K562 (cell line): Measurements from ENCODE around the gene DENND1A. TPM values are rescaled to one million over a fixed set of nuclear protein-coding genes. Genes with fewer than 3 reads are reported as not detected.
A peak's percentile ranks its signal among the peaks of the same experiment; 100 is the strongest.
"Not testable (repeated sequence)": the region's sequence is repeated elsewhere in the genome, so short reads cannot be mapped to it uniquely, and the experiment has no call there.

Experiments
- ATAC-seq: fragments of 200-7000 bp; cut with Tn5 transposase; 3 replicates; pipeline ENCODE4 v1.9.1; 2020; ENCODE audit warnings: moderate library complexity
- BruUV-seq: library from RNA; stranded (reverse); fragments of 400-500 nt; replicated peaks from 2 replicates; lab custom pipeline; 2021; lab: Mats Ljungman, UMichigan
- CTCF ChIA-PET: fragments of 300-600 bp; formaldehyde crosslinking; extraction: SDS; loops from one replicate; lab custom pipeline; 2021; ENCODE audit warnings: low intra/inter-chr PET ratio; lab: Yijun Ruan, JAX
- POLR2A ChIA-PET: fragments of 300-600, 350-650 bp; sonication (Branson Sonifier 250); formaldehyde crosslinking; extraction: SDS; loops from one replicate; lab custom pipeline; 2021; ENCODE audit warnings: antibody characterized with exemption, inconsistent platforms; lab: Yijun Ruan, JAX
- DNase-seq, 4 experiments: peaks; one replicate each; pipeline versions ENCODE4 v3.0.0 to v3.0.0-alpha.2; 2011 to 2018; ENCODE audit warnings: low spot score in 3 of 4, mixed read lengths in 3 of 4; ENCODE audit errors: extremely low read depth in 1 of 4
- FAIRE-seq: peaks from 2 replicates; lab custom pipeline; 2011; peaks lifted over from hg19 to GRCh38; lab: Jason Lieb, UNC
- H2AFZ ChIP-seq: 2 replicates; pipeline ENCODE4 v1.6.0; 2011; ENCODE audit warnings: low read depth, low read length, control low read depth, inconsistent platforms
- H3K27ac ChIP-seq: fragments of 200-600 bp; 3 replicates; pipeline ENCODE4 v1.8.0; 2011; ENCODE audit warnings: low read depth, mild to moderate bottlenecking, control low read depth, inconsistent platforms, low read length, moderate library complexity, mixed read lengths; ENCODE audit errors: extremely low read depth
- H3K27me3 ChIP-seq, 2 experiments: fragments of 300-600 bp in 1 of 2; 2 replicates in 1 of 2; 3 replicates in 1 of 2; pipeline versions ENCODE4 v1.6.0 to v1.8.0; 2011; ENCODE audit warnings: inconsistent platforms in 2 of 2, low read length in 2 of 2, mild to moderate bottlenecking in 1 of 2, mixed read lengths in 1 of 2, moderate library complexity in 1 of 2; ENCODE audit not compliant: control insufficient read depth in 2 of 2, insufficient read depth in 2 of 2
- H3K36me3 ChIP-seq: fragments of 300-600 bp; 3 replicates; pipeline ENCODE4 v1.8.0; 2011; ENCODE audit warnings: mild to moderate bottlenecking, low read length, inconsistent platforms; ENCODE audit not compliant: control insufficient read depth, insufficient read depth
- H3K4me1 ChIP-seq, 2 experiments: fragments of 200-600 bp in 1 of 2; replicated peaks in 1 of 2; 2 replicates in 1 of 2; 3 replicates in 1 of 2; pipeline versions ENCODE4 v1.5.1 to v1.8.0; 2011; ENCODE audit warnings: inconsistent platforms in 2 of 2, low read length in 2 of 2, mild to moderate bottlenecking in 1 of 2, mixed read lengths in 1 of 2, moderate library complexity in 1 of 2; ENCODE audit not compliant: control insufficient read depth in 2 of 2, insufficient read depth in 2 of 2
- H3K4me2 ChIP-seq: 2 replicates; pipeline ENCODE4 v1.6.1; 2011; ENCODE audit warnings: low read length, control low read depth, inconsistent platforms, mixed read lengths; ENCODE audit not compliant: insufficient read depth
- H3K4me3 ChIP-seq: fragments of 200-600 bp; sonication (generic), shearing (Covaris generic); 2 replicates; pipeline ENCODE4 v1.5.1; 2016; ENCODE audit warnings: control low read depth, inconsistent platforms
- H3K79me2 ChIP-seq: fragments of 200-600 bp; 3 replicates; pipeline ENCODE4 v1.8.0; 2011; ENCODE audit warnings: low read length, inconsistent platforms; ENCODE audit not compliant: control insufficient read depth, insufficient read depth
- H3K9ac ChIP-seq, 2 experiments: 2 replicates each; pipeline versions ENCODE4 v1.6.0 to v1.6.1; 2011; ENCODE audit warnings: low read depth in 2 of 2, low read length in 2 of 2, control low read depth in 1 of 2, inconsistent platforms in 1 of 2, mild to moderate bottlenecking in 1 of 2, mixed read lengths in 1 of 2; ENCODE audit not compliant: insufficient read depth in 1 of 2
- H3K9me1 ChIP-seq: one replicate; pipeline ENCODE4 v1.6.0; 2011; ENCODE audit warnings: inconsistent platforms, mild to moderate bottlenecking, low read length, moderate library complexity; ENCODE audit not compliant: control insufficient read depth, insufficient read depth
- H3K9me3 ChIP-seq: replicated peaks from 2 replicates; pipeline ENCODE4 v1.5.1; 2011; ENCODE audit warnings: low read depth, low read length, inconsistent platforms; ENCODE audit not compliant: control insufficient read depth, insufficient read depth
- H4K20me1 ChIP-seq: replicated peaks from 2 replicates; pipeline ENCODE4 v1.6.1; 2011; ENCODE audit warnings: low read length, inconsistent platforms, mixed read lengths; ENCODE audit not compliant: control insufficient read depth, insufficient read depth
- C11orf30 ChIP-seq: fragments of 450-650 bp; IDR thresholded peaks from 2 replicates; pipeline ENCODE4 v1.6.1; 2016; ENCODE audit warnings: low read depth, mild to moderate bottlenecking
- KDM1A ChIP-seq, 2 experiments: fragments of 450-650 bp; IDR thresholded peaks; 2 replicates each; pipeline ENCODE4 v1.6.1; 2016; ENCODE audit warnings: mild to moderate bottlenecking in 2 of 2
- MAFG ChIP-seq: fragments of 450-650 bp; conservative IDR thresholded peaks from 2 replicates; pipeline ENCODE4 v1.6.1; 2016; ENCODE audit warnings: missing genetic modification characterization, missing compliant biosample characterization
- NFE2 ChIP-seq: IDR thresholded peaks from 2 replicates; pipeline ENCODE4 v1.6.1; 2014; ENCODE audit warnings: antibody characterized with exemption, low read depth
- ZNF316 ChIP-seq: fragments of 450-650 bp; IDR thresholded peaks from 2 replicates; pipeline ENCODE4 v1.6.1; 2016
- WGBS: fragments of 100-300 bp; shearing (Covaris generic); methylation state at CpG from one replicate; pipeline ENCODE4 v1.1.6; 2016; ENCODE audit warnings: low coverage, mixed read lengths; ENCODE audit not compliant: insufficient coverage; ENCODE audit errors: missing lambda C conversion rate; 5-methylcytosine and 5-hydroxymethylcytosine counted together
- in situ Hi-C: fragments of 300-500 bp; cut with MboI; formaldehyde crosslinking; loops from 4 replicates; pipeline ENCODE4 v1.15.0; 2018; ENCODE audit warnings: inconsistent platforms, mixed read lengths
- intact Hi-C: fragments of 100-400 bp; cut with micrococcal nuclease; formaldehyde crosslinking; loops from 2 replicates; pipeline ENCODE4 v1.14.2; 2022
- polyA plus RNA-seq, 8 experiments: library from polyadenylated mRNA; depleted of rRNA in 4 of 8; stranded (reverse) in 5 of 8; unstranded in 3 of 8; fragments of >200 nt; fragmentation: Nextera tagmentation in 2 of 8; fragmentation: Illumina TruSeq in 1 of 8; extraction: Ambion mirVana in 2 of 8; extraction: Trizol in 1 of 8; gene quantifications; 2 replicates each; pipeline versions ENCODE4 v1.2.1 to v1.2.3, GENCODE V29; 2011 to 2014; ENCODE audit warnings: inconsistent platforms in 1 of 8, missing spikeins in 1 of 8
- total RNA-seq, 7 experiments: library from RNA; depleted of rRNA in 6 of 7; stranded (reverse); fragments of >200 nt in 6 of 7; fragmentation: Illumina TruSeq in 2 of 7; extraction: Trizol in 2 of 7; gene quantifications; 2 replicates each; pipeline versions ENCODE4 v1.2.1 to v1.2.3, GENCODE V29; 2011 to 2021; ENCODE audit warnings: low replicate concordance in 1 of 7

Gene DENND1A
- total and polyA plus RNA-seq, 9 of the 15 experiments (the other 6 are each of a cell fraction or from before 2014, with no cell fraction given): 7.6 to 29.5 (median 15.7) TPM

- H3K27ac ChIP-seq, H3K9me1 ChIP-seq, H3K9ac ChIP-seq, H3K4me2 ChIP-seq, H3K36me3 ChIP-seq, CTCF ChIA-PET, intact Hi-C loops, in situ Hi-C loops, H3K9me3 ChIP-seq, H3K27me3 ChIP-seq, BruUV-seq, H2AFZ ChIP-seq, H4K20me1 ChIP-seq, H3K4me3 ChIP-seq, DNase-seq, ATAC-seq, FAIRE-seq, H3K79me2 ChIP-seq: not testable (repeated sequence)
- 30% methylated on average over 7 of the region's 8 CpGs for WGBS
- POLR2A ChIA-PET: interaction anchor here (1.0 to 1.3 kb wide), 2 partner anchors 9 to 12 kb away, joined by 3 to 5 read pairs; no protein-coding TSS in a partner anchor
- TF ChIP-seq KDM1A (IDR thresholded peaks at IDR 0.05): peak; percentile 73 to 74; a peak in 3 of 4 replicates
- TF ChIP-seq NFE2: peak; percentile 35; the same call in 1 of the 2 replicates
- TF ChIP-seq MAFG (tag): peak; percentile 37; the same call in 1 of the 2 replicates
- TF ChIP-seq C11orf30: peak; percentile 56
- TF ChIP-seq ZNF316: peak; percentile 47; the same call in 1 of the 2 replicates
- H3K4me1 ChIP-seq: peaks cover 24 to 38% of the 10 kb centered on the region in 2 experiments
Measured at GRCh38 chr9:123333058-123333669, 596.8 kb downstream of the DENND1A start.
